GM08714 (cell line): ENCODE data around the gene P3H2.

Experiments
- H3K4me3 ChIP-seq: fragments of 200-500 bp; sonication (Bioruptor generic); 2 replicates; pipeline ENCODE4 v1.5.1; 2014; ENCODE audit warnings: mild to moderate bottlenecking, low read length, inconsistent platforms
- ZNF274 ChIP-seq: IDR thresholded peaks from 2 replicates; pipeline ENCODE4 v1.6.1; 2012; ENCODE audit warnings: mild to moderate bottlenecking, low read depth, low read length

P3H2 gene

GRCh38 chr3:190038050-190038933 lies 82.4 kb downstream of the P3H2 start:
- TF ChIP-seq ZNF274 = no peak
- H3K4me3 ChIP-seq = no peak overlapping the region

GRCh38 chr3:190036631-190037030 lies 84.1 kb downstream of the P3H2 start:
- no peak overlapping the region for H3K4me3 ChIP-seq
- no peak for TF ChIP-seq ZNF274

GRCh38 chr3:190034446-190034845 lies 86.3 kb downstream of the P3H2 start:
- no peak for TF ChIP-seq ZNF274
- no peak overlapping the region for H3K4me3 ChIP-seq

GRCh38 chr3:190032923-190033322 lies 87.8 kb downstream of the P3H2 start:
- no peak for TF ChIP-seq ZNF274
- H3K4me3 ChIP-seq = no peak overlapping the region

GRCh38 chr3:190031887-190032752 lies 88.6 kb downstream of the P3H2 start:
- no peak overlapping the region for H3K4me3 ChIP-seq
- no peak for TF ChIP-seq ZNF274

GRCh38 chr3:190027116-190027515 lies 93.6 kb downstream of the P3H2 start:
- no peak overlapping the region for H3K4me3 ChIP-seq
- no peak for TF ChIP-seq ZNF274

- TF ChIP-seq ZNF274 = no peak
- H3K4me3 ChIP-seq = no peak overlapping the region
These were observed 94.5 kb downstream of the P3H2 start for GRCh38 chr3:190026154-190026553.

- no peak overlapping the region for H3K4me3 ChIP-seq
- TF ChIP-seq ZNF274 = no peak
These were observed 95.8 kb downstream of the P3H2 start for GRCh38 chr3:190024912-190025311.

GRCh38 chr3:190019844-190020243 lies 100.9 kb downstream of the P3H2 start:
- H3K4me3 ChIP-seq = no peak overlapping the region

GRCh38 chr3:190019006-190019405 lies 101.7 kb downstream of the P3H2 start:
- no peak for TF ChIP-seq ZNF274
- H3K4me3 ChIP-seq = no peak overlapping the region

More at GRCh38 chr3:190019844-190020243, 100.9 kb downstream of the P3H2 start:
- TF ChIP-seq ZNF274 = no peak

GRCh38 chr3:190018460-190018859 lies 102.2 kb downstream of the P3H2 start:
- no peak overlapping the region for H3K4me3 ChIP-seq
- no peak for TF ChIP-seq ZNF274

GRCh38 chr3:190017521-190018288 lies 103.0 kb downstream of the P3H2 start:
- no peak overlapping the region for H3K4me3 ChIP-seq
- TF ChIP-seq ZNF274 = no peak

GRCh38 chr3:190016966-190017365 lies 103.7 kb downstream of the P3H2 start:
- no peak overlapping the region for H3K4me3 ChIP-seq
- TF ChIP-seq ZNF274 = no peak

- no peak overlapping the region for H3K4me3 ChIP-seq
- no peak for TF ChIP-seq ZNF274
These were observed 105.8 kb downstream of the P3H2 start for GRCh38 chr3:190014940-190015339.
